Transverse colon (tissue), 4 donors: ENCODE data around the gene ABCG1. TPM values are rescaled to one million over a fixed set of nuclear protein-coding genes. Genes with fewer than 3 reads are reported as not detected.

Experiments used
- DNase-seq: peaks from one replicate; pipeline ENCODE4 v3.0.0-alpha.2; 2019
- H3K27ac ChIP-seq, 4 donors: fragments of 200-600 bp; sonication (generic); 2 replicates each; pipeline ENCODE4 v1.5.1; 2016 to 2018; ENCODE audit warnings: inconsistent platforms in 4 of 4
- H3K27me3 ChIP-seq: fragments of 200-600 bp; sonication (generic); 2 replicates; pipeline ENCODE4 v1.5.1; 2017; ENCODE audit warnings: inconsistent platforms
- H3K36me3 ChIP-seq, 4 donors: fragments of 200-600 bp; sonication (generic); 2 replicates each; pipeline ENCODE4 v1.5.1; 2017 to 2019; ENCODE audit warnings: inconsistent platforms in 4 of 4
- H3K4me1 ChIP-seq, 4 donors: fragments of 200-600 bp; sonication (generic); 2 replicates each; pipeline ENCODE4 v1.5.1; 2017 to 2020; ENCODE audit warnings: inconsistent platforms in 4 of 4
- H3K4me3 ChIP-seq, 4 donors: fragments of 200-600 bp; sonication (generic); 1 replicate in 1 of 4; 2 replicates in 3 of 4; pipeline versions ENCODE4 v1.5.1 to v1.6.1; 2017 to 2019; ENCODE audit warnings: inconsistent platforms in 4 of 4
- H3K9me3 ChIP-seq, 2 donors: fragments of 200-600 bp; sonication (generic); 2 replicates each; pipeline ENCODE4 v1.5.1; 2017 to 2019; ENCODE audit warnings: inconsistent platforms in 2 of 2
- CTCF ChIP-seq, 5 experiments: fragments of 200-600 bp in 3 of 5; fragments of 450-650 bp in 2 of 5; sonication (generic) in 3 of 5; IDR thresholded peaks; 1 replicate in 2 of 5; 2 replicates in 3 of 5; pipeline ENCODE4 v1.5.1; 2016 to 2017; ENCODE audit warnings: antibody characterized with exemption in 5 of 5, inconsistent platforms in 3 of 5, mild to moderate bottlenecking in 2 of 5, moderate library complexity in 1 of 5
- EP300 ChIP-seq: sonication (generic); formaldehyde crosslinking; IDR thresholded peaks from one replicate; pipeline ENCODE4 v1.6.1; 2017; ENCODE audit warnings: antibody characterized with exemption, low read depth
- POLR2A ChIP-seq: fragments of 450-650 bp; IDR thresholded peaks from one replicate; pipeline ENCODE4 v1.6.1; 2016; ENCODE audit warnings: antibody characterized with exemption, mild to moderate bottlenecking, moderate library complexity
- POLR2AphosphoS5 ChIP-seq, 3 donors: sonication (generic); formaldehyde crosslinking; IDR thresholded peaks; one replicate each; pipeline ENCODE4 v1.6.1; 2016; ENCODE audit warnings: antibody characterized with exemption in 3 of 3
- WGBS, 2 donors: methylation state at CpG; one replicate each; pipeline ENCODE4 v1.1.5; 2018; ENCODE audit warnings: low coverage in 1 of 2; 5-methylcytosine and 5-hydroxymethylcytosine counted together
- in situ Hi-C, 4 donors: fragments of 200-750 bp; cut with MboI; loops; one replicate each; pipeline versions ENCODE4 v1.15.0 to v1.15.1; 2017; ENCODE audit warnings: low sequenced_read_pairs in 3 of 4, low pct_ligation_motif_present in 1 of 4, low pct_unique_long_range_greater_than_20kb in 1 of 4
- intact Hi-C: fragments of 100-400 bp; cut with DNase I; formaldehyde crosslinking; loops from one replicate; pipeline ENCODE4 v1.15.1; 2023; ENCODE audit warnings: low total_unique reads
- total RNA-seq, 4 donors: library from RNA; depleted of rRNA; stranded (reverse); fragments of >200 nt; gene quantifications; one replicate each; pipeline ENCODE4 v1.1.0, GENCODE V29; 2016

Gene ABCG1
- total RNA-seq, 4 donors from 2014 or later, result 17.1 to 67.7 (median 53.2) TPM

- Histone ChIP-seq H3K9me3 (no peaks in the 10 kb centered on the region), H3K4me1 (peaks cover 10 to 39% (median 32%) of the 10 kb centered on the region in 4 donors), H3K27me3 (no peaks in the 10 kb centered on the region), H3K27ac (peak overlapping the region; percentile 78 to 86 (median 82)), H3K4me3 (peak overlapping the region; percentile 42 to 82 (median 58)), H3K36me3 (no peaks in the 10 kb centered on the region)
- intact Hi-C loops (no loop called here), in situ Hi-C loops (no loop called here)
- peak; percentile 76 for DNase-seq
- WGBS, 2 donors, result 0 to 4% methylated on average over 2 to 26 of the region's 26 CpGs
- TF ChIP-seq EP300 (no peak), POLR2AphosphoS5 (IDR thresholded peaks at IDR 0.05) (peak; percentile 43 to 81 (median 51)), POLR2A (peak; percentile 70)
These were observed 1.3 kb downstream of the ABCG1 start for GRCh38 chr21:42220138-42220701.

GRCh38 chr21:42221581-42222345 is 2.8 kb downstream of the ABCG1 start:
- TF ChIP-seq POLR2AphosphoS5 (IDR thresholded peaks at IDR 0.05), result peak in 1 of 3 donors; percentile 68
- peak; percentile 42 for TF ChIP-seq EP300
- TF ChIP-seq CTCF (IDR thresholded peaks at IDR 0.05), result no peak
- no peak for TF ChIP-seq POLR2A
- H3K27me3 ChIP-seq, result no peaks in the 10 kb centered on the region
- intact Hi-C loops (no loop called here), in situ Hi-C loops (no loop called here)
- WGBS, 2 donors, result 69 to 71% methylated on average over 9 to 15 of the region's 15 CpGs
- no peaks in the 10 kb centered on the region for H3K36me3 ChIP-seq
- peak overlapping the region; percentile 78 to 86 (median 82) for H3K27ac ChIP-seq
- H3K4me1 ChIP-seq, result peaks cover 10 to 52% (median 35%) of the 10 kb centered on the region in 4 donors
- no peak overlapping the region for H3K4me3 ChIP-seq
- no peak for DNase-seq
- no peaks in the 10 kb centered on the region for H3K9me3 ChIP-seq

- no peak overlapping the region for H3K4me3 ChIP-seq
- TF ChIP-seq CTCF (IDR thresholded peaks at IDR 0.05) (no peak), POLR2AphosphoS5 (IDR thresholded peaks at IDR 0.05) (no peak), POLR2A (no peak), EP300 (no peak)
- H3K9me3 ChIP-seq, result no peaks in the 10 kb centered on the region
- in situ Hi-C loops, result no loop called here
- no peaks in the 10 kb centered on the region for H3K36me3 ChIP-seq
- WGBS, 2 donors, result 77% methylated on average over 6 of the region's 6 CpGs; no CpG with 5 or more reads in 1 of the 2 donors
- H3K4me1 ChIP-seq, result peaks cover 13 to 58% (median 39%) of the 10 kb centered on the region in 4 donors
- intact Hi-C loops, result no loop called here
- DNase-seq, result no peak
- H3K27ac ChIP-seq, result peak overlapping the region; percentile 78 to 86 (median 82)
- H3K27me3 ChIP-seq, result no peaks in the 10 kb centered on the region
These were observed 3.4 kb downstream of the ABCG1 start for GRCh38 chr21:42222386-42222785.

- TF ChIP-seq EP300 (no peak), POLR2A (no peak), POLR2AphosphoS5 (IDR thresholded peaks at IDR 0.05) (no peak), CTCF (IDR thresholded peaks at IDR 0.05) (no peak)
- Histone ChIP-seq H3K4me1 (peaks cover 18 to 64% (median 45%) of the 10 kb centered on the region in 4 donors), H3K27me3 (no peaks in the 10 kb centered on the region), H3K27ac (peak overlapping the region in 1 of 4 donors; percentile 86), H3K4me3 (no peak overlapping the region), H3K36me3 (no peaks in the 10 kb centered on the region), H3K9me3 (no peaks in the 10 kb centered on the region)
- in situ Hi-C loops, result no loop called here
- 91 to 95% methylated on average over 6 to 9 of the region's 9 CpGs for WGBS, 2 donors
- intact Hi-C loops, result no loop called here
- DNase-seq, result no peak
These were observed 4.0 kb downstream of the ABCG1 start for GRCh38 chr21:42222821-42223390.
